ENCODE measurements around the gene EML6.
"Not testable (repeated sequence)": the region's sequence is repeated elsewhere in the genome, so short reads cannot be mapped to it uniquely, and the experiment has no call there.

The EML6 gene

GRCh38 chr2:54803783-54804751 is 80.6 kb downstream of the EML6 start:
- DNase-seq (ENCODE audit: low read depth) = no peak

DNA sequence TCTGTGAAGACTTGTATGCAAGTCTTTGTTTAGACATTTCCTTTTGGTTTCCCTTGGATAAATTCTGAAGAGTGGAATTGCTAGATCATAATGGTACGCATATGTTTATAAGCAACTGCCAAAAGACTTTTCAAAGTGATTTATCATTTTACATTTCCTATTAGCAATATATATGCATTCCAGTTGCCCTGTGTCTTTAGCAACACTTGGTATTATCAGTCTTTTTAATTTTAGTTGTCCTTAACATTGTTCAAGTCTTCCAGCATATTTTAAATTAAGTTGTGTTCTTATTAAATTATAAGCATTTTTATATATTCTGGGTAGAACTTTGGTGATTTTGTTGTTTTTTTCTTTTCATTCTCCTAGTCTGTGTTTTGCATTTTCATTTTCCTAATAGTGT is 81.8 kb downstream of the EML6 start:
- DNase-seq (ENCODE audit: low read depth) = no peak

DNA sequence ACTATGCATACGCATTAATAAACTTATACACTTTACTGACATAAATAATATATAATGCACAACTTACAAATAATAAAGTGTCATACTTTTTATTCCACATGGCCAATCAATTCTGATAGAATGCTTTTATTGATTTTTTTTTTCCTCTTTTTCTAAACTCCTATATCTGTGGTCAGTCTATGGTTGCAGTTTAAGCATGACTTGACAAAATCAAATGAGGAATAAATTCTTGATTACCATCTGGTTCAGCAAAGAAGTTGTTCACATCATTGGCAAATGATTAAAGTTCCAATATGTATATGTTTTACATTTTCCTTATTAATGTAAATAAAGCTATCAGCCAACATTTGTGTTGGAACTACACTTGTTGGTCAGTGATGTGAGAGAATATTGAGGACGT is 83.5 kb downstream of the EML6 start:
- no peak for DNase-seq (ENCODE audit: low read depth)

DNA sequence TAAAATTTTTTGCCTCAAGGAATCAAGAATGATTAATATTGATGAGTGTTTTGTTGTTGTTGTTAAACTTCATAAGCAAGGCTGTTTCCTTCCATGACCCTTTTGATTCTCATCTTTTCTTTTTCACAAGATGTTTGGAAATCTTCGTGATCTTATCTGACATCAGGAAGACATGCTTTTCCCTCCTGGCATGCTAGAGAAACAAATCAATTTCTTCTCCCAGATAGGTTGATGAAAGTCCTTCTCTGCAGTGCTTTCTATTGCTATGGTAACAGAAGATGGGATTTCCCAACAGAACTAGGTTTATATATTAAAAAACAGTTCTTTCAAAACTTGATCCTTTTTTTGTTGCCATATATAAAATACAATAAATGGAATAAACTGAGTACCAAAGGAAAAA is 85.2 kb downstream of the EML6 start:
- no peak for DNase-seq (ENCODE audit: low read depth)

DNA sequence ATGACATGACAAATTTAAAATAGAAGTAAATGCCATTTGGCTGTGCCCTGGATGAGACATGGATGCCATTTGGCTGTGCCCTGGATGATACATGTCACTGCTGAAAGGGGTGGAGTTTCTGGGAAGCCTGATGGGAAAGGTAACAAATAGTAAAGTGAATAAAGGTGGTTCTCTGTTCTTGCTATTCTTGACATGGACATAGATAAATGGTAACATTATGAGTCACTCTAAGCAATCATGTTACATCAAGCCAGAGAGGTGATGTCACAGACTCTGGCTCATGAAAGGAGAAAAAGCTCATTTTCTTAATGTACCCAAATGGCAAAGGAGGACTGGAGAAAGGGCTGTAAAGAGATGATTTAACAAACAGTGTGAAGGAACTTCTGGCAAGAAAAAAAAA is 86.4 kb downstream of the EML6 start:
- no peak for DNase-seq (ENCODE audit: low read depth)

GRCh38 chr2:54810246-54810645 is 86.8 kb downstream of the EML6 start:
- DNase-seq (ENCODE audit: low read depth) = no peak

GRCh38 chr2:54813584-54813983 is 90.1 kb downstream of the EML6 start:
- no peak for DNase-seq (ENCODE audit: low read depth)

DNA sequence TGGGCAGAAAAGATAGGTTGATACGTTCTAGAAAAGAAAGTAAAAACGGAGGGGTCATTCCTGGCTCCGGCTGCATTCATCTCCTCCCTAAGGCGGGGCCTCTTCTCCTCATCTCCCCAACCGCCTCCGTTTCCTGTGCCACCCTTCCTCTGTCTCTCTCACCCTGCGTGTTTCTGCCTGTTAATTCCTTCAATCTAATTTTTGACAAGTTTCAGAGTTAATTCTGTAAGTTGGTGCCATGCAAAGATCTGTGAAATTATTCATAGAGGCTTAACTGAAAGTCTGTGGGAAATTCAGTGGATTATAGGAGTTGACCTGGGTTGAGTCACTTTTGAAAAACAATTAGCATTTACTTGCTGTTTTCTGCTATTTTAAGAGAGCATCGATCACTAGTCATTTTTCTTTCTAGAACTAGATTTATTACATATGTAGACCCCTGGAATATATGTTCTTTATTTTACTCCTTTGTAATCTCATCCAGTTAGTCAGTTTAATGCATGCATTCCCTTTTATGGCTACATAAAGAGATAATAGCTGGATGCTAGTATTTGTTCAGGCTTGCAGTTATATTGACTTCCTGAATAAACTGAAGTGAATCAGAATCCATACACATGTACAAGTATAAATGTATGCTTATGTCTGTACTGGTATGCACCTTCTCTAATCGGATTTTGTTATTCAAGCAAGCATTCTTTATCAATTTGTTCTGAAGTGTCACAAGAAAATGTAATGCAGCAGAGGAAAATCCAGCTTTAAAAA is 91.1 kb downstream of the EML6 start:
- no peak for DNase-seq (ENCODE audit: low read depth)

- DNase-seq (ENCODE audit: low read depth) = no peak
These were observed 91.7 kb downstream of the EML6 start for GRCh38 chr2:54815148-54815539.

DNA sequence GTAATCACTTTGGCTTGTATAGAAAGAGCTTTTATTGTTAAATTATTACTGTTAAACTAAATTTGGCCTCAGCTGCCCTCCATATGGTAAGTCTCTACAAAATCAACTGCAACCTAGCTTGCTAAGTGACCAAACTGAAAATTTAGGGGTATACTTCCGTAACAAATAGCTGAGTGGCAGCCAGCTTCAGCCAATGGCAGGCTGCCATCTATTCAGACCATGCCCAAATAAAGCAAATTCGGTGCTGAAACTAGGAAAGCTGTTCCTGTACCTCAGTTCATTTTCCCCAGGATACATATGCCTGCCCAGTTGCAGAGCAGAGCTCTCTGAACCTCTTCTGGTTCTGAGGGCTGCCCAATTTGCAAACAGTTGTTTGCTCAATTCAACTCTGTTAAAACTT is 94.8 kb downstream of the EML6 start:
- DNase-seq (ENCODE audit: low read depth) = no peak

DNA sequence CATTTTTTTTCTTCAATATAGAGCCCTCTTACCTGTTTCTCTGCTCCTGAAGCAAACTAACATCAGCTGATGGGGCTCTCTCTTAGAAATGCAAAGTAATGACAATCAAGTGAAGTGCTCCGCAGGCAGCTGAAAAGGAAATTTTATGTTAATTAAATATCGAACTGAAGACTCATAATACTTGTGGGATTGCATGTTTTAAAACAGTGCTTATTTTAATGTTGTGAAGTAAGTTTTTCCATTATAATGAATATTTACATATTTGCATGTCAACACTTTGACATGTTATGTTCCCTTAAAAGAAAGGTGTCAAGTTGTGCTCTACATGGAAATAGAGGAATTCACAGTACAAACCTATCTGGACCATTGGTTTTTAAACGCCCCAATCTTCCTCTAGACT is 97.1 kb downstream of the EML6 start:
- no peak for DNase-seq (ENCODE audit: low read depth)

DNA sequence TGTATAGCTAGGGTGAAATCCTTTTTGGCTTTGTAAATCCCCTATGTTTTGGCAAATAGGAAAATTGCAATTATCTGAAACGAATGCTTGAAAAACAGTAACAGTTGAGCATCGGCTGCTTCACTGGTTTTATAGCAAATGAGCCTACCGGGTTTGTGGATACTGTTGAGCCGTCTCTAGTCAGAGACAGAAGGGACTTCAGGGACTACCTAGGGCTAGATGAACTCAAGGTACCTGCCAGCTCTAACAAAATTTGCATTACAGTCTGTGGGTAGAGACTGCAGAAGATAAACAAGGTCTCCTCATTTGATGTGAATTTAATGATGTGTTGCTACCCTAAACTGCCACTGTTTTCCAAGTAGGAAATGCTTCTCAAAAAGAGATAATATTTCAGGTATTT is 101.1 kb downstream of the EML6 start:
- DNase-seq (ENCODE audit: low read depth) = no peak

- DNase-seq (ENCODE audit: low read depth) = no peak
These were observed 107.1 kb downstream of the EML6 start for GRCh38 chr2:54830546-54830945.

GRCh38 chr2:54831480-54831879 is 108.0 kb downstream of the EML6 start:
- no peak for DNase-seq (ENCODE audit: low read depth)

GRCh38 chr2:54834721-54835120 is 111.3 kb downstream of the EML6 start:
- DNase-seq (ENCODE audit: low read depth) = no peak

DNA sequence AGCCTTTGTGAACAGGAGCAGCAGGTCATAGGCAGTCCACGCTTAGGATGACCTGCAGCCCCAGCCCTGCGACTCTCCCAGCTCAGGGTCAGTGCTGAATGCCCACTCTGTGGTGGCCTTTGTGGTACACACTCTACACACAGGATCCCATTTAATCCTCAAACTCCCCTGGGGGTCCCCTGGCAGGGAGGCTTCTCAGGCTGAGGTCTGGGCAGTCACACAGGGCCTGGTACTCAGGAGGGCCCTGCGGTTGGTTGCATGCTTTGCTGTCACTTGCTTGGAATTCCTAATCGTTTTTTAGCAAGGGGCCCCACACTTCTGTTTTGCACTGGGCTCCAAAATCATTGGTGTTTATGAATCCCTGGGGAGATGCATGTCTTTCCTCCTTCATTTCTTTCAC is 113.0 kb downstream of the EML6 start:
- DNase-seq (ENCODE audit: low read depth) = no peak

- peak; percentile 43 for DNase-seq (ENCODE audit: low read depth)
These were observed 115.1 kb downstream of the EML6 start for GRCh38 chr2:54838585-54839035.

GRCh38 chr2:54839461-54840255 is 116.2 kb downstream of the EML6 start:
- no peak for DNase-seq (ENCODE audit: low read depth)

DNA sequence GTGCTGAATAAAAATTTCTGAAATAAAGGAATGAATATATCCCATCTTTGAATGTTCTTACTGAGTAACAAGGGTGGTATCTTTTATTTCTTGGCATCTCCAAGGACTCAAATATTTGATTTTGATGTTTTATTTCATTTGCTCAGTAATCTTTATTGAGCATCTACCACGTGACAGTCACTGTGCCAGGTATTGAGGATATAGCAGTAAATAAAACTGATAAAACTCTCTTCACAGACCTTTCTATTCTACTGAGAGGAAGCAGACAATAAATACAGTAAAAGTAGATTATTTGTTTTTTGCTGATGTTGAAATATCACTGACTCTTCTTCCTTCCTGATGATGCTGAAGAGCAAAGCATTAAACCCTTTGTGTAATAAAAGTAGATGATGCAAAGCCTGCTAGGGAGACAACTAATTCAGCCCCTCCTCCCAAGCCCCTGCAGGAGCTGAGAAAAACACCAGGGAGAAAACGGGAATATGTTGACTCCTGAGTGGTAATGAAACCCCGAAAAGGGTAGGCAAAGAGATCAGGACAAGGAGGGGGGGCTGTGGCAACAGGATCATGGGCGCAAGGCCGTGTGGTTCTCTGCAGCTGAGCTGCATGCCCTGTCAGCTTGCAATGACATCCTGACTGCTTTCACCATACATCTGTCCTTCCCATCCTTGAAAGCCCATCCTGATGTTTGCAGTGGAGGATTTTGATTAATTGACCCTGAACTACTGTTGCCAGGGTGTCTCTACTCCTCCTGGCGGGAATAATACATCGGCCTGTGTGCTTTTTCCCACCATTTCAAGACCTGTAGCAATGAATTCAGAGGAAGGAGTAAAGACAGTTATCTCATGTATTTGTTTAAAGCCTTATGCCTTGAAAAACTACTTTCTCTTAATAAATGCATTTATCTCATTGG is 117.4 kb downstream of the EML6 start:
- no peak for DNase-seq (ENCODE audit: low read depth)

GRCh38 chr2:54841500-54841899 is 118.0 kb downstream of the EML6 start:
- not testable (repeated sequence) for DNase-seq (ENCODE audit: low read depth)

DNA sequence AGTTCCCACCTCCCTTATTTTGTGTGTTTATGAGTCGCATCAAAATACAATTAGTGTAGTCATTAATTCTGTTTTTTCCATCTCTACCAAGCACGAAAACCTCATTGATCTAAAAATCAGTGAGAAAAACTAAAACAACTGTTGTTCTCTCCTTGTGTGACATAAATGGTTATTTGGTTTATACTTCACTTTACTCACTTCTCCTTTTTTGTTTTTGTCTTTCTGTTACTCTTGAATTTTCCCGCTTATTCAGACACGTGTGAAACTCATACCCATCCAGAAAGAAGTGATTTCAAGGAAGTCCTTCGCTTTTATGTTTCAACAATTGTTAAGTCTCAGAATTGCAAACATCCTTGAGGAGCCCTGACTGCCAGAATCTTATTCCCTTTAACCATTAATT is 121.6 kb downstream of the EML6 start:
- DNase-seq (ENCODE audit: low read depth) = no peak

Data from activated gamma-delta T cell treated with anti-CD3 and anti-CD28 coated beads, Interleukin-2, amount 50 U/mL, for 16 hours (primary cell).